HUDEP-2 (cell line): ENCODE results near the gene ATXN1.

ENCODE experiments used
- DNase-seq, 76 experiments: peaks; one replicate each; lab custom pipeline; 2025; ENCODE audit not compliant: unreplicated experiment in 76 of 76; lab: John Stamatoyannopoulos, UW

Gene ATXN1

DNA sequence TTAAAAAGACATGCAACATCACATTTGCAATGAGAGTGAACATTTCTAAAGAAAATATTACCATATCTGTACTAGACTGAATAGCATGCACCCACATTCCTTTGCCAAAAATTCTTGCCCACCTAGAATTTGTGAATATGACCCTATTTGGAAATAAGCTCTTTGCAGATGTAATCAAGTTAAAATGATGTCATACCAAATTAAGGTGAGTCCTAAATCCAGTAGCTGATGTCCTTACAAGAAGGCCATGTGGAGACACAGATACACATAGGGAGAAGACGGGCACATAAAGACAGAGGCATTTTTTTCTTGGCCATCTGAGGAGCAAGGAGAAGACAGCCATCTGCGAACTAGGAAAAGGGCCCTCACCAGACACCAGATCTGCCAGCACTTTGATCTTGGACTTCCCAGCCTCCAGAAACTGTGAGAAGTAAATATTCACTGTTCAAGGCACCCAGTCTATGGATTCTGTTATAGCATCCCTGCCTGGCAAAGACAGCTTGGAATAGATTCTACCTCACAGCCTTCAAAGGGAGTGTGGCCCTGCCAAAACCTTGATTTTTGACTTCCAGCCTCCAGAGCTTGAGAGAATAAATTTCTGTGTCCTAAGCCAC is 22.8 kb upstream of the ATXN1 start:
- DNase-seq: no peak

- no peak for DNase-seq
These were observed 22.2 kb upstream of the ATXN1 start for GRCh38 chr6:16783509-16783908.

DNA sequence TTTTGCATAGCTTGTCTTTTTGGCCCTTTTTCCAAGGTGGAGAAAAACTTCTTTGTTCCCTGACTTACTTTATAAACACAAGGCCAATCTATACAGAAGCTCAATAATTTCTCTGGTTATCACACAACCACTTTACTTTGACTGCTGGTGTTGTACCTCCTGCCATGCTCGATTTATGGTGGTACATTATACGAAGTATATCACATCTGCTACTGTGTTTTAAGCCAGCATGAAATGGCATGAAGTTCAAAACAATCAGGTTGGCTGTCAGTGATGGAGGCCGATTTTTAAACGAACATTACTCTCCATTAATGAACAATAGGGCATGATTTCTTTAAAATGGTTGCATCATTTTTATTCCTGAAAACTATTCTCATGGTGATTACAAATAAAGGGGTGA is 21.0 kb upstream of the ATXN1 start:
- no peak for DNase-seq

- DNase-seq: peak in 2 of 76 experiments; percentile 20 to 24
These were observed 20.3 kb upstream of the ATXN1 start for GRCh38 chr6:16781348-16782169.

DNA sequence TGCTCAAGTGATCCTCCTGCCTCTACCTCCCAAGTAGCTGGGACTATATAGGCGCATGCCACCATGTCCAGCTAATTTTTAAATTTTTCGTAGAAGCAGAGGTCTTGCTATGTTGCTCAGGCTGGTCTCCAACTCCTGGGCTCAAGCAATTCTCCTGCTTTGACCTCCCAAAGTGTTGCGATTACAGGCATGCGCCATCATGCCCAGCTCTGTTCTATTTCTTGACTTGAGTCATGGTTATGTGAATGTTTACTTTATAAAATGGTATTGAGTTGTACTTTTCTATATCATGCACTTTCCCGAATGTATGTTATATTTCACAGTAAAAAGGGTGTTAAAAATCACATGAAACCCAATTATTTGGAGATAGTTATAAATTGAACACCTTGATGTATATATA is 17.3 kb upstream of the ATXN1 start:
- DNase-seq: no peak

DNA sequence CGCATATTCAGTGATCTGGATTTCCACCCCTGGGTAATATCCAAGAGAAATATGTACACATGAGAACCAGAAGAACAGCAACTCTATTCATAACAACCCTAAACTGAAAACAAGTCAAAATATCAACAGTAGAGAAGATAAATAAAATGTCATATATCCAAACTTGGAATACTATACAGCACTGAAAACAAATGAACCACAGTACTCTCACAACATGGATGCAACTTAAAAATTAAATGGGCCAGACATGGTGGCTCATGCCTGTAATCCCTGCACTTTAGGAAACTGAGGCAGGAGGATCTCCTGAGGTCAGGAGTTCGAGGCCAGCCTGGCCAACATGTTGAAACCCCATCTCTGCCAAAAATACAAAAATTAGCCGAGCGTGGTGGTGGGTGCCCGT is 16.5 kb upstream of the ATXN1 start:
- DNase-seq: no peak

- no peak for DNase-seq
These were observed 15.2 kb upstream of the ATXN1 start for GRCh38 chr6:16776394-16777017.

- no peak for DNase-seq
These were observed 13.2 kb upstream of the ATXN1 start for GRCh38 chr6:16774437-16774836.

DNA sequence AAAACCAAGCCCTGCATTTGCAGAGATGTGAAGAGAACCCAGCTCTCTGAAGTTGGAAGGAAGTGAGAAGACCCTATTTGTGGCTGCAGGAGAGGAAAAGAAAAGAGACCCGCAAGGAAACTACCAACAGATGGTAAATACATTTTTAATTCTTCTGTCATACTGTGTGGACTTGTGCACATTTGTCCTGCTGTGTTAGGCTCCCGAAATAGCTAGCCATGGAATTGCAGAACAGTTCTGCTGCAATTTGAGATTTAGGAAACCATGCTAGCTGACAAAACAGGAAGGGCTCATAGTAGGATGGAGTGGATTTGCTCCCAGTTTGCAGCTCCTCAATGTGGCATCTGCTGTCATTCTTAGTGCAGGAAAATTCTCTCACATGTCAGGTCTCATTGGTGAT is 12.1 kb upstream of the ATXN1 start:
- no peak for DNase-seq

DNA sequence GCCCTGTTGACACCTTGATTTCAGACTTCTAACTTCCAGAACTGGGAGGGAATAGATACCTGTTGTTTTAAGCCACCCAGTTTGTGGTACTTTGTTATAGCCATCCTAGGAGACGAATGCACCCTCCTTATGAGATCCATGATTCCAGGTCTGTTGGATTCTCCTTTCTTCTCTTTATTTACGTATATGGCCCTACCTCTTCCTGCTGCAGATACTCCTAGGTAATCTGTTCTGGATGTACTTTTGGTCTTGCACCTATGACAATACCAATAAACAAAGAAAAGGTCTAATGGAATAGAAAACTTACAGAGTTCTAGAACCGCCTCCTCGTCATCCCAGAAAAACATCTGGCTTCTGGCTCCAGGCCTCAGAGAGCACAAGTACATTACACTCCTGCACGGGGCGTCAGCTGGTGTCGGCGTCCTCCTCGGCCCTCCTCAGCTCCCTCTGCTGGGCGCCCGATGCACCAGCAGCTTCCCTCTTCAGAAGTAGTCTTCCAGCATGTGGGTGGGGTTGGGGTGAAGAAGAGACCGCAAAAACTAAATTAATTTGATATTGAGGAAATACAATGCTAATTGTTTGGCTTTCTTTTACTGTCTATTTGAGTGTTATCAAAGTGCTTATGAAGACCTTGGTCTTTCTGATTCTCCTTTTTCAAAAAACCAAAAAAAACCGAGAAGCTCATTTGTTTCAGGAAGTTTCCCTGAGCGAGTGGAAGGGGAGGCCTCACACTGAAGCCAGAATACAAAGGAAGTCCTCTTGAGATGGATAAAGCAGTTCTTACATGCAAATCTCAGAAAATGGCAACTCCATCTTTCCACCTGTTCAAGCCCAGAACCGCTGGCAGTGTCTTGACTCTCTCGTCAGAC is 9.7 kb upstream of the ATXN1 start:
- peak in 60 of 76 experiments; percentile 6 to 82 (median 50) for DNase-seq

- DNase-seq: no peak
These were observed 8.7 kb upstream of the ATXN1 start for GRCh38 chr6:16769986-16770376.

DNA sequence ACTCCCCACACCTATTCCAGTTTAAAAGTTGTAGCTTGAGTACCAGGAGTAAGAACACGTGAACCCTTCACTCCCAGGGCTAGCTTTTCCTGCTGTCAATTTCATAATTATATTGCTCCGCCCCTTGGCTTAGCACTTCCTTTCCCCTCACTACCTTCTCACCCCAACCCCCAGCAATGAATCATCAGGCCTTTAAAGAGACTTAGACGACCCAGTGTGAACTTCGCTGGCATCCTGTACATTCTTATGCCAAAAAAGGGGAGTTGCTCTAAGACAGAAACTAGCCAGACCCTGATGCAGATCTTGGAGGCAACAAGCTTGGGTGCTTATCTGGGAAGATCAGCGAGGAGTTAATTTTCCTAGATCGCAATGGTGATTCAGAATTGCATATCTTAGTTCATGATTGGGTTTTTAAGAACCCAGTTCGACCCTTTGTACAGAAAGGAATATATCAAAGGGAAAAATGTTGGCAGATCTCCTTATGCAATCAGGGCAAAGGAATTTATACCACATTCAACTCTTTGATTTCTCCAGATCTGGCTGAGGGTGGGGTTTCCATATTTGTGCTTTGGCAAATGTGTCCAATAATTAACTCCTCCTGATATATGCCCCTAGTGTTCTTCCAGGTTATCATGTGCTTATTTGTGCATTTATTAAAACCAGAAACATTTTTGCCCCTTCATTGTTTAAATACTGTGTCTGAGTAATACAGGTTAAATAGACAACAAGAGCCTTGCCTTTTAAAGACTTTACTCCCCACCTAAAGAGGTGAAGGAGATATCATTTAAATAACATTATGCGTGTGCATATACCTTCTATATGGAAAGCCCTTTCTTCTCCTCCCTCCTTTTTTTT is 8.1 kb upstream of the ATXN1 start:
- DNase-seq: peak in 2 of 76 experiments; percentile 18 to 19

DNA sequence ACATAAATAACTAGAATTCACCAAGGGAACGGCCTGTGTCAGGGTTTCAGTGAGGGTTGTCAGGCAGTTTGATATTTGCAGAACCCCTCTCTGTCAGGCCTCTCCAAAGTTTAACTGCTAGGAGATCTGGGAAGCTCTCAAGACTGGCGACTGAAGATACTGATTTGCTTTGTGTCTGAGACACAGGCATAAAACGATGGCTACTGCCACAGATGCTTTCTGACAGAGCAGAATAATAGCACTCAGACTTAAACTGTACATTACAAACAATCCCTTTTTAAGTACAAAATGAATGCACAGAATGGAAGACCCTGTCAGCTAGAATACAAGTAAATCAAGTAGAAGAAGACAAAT is 7.2 kb upstream of the ATXN1 start:
- no peak for DNase-seq

DNA sequence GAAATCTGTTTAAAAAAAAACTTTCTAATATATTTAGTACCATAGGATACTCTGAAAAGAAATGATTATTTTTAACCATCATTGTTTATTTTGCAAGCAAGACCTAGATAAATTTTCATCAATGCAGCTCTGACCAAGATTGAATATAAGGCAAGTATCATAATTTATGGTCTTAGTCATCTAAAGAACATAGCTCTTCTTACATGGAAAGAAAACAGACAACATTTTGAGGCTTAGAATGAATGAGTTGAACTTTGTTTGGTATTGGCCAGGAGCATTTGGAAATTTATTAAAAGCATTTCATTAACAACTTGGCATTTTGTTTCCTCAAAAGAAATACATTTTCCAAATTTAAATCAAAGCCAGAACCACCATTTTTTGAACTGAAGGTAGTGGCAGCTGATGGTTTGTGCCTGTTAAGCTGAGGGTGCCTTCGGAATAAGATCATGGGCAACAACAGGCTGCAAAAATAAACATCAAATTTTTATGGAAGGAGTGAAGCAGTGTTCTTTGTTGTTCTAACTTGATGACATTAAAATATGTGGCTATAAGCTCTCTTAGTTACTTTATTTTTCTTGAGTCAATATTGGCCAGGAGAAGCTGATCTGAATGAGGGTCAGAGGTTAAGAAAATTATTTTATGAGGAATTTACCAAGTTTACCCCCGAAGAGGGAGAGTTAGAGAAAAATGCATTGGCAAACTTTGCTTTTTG is 6.7 kb upstream of the ATXN1 start:
- no peak for DNase-seq

DNA sequence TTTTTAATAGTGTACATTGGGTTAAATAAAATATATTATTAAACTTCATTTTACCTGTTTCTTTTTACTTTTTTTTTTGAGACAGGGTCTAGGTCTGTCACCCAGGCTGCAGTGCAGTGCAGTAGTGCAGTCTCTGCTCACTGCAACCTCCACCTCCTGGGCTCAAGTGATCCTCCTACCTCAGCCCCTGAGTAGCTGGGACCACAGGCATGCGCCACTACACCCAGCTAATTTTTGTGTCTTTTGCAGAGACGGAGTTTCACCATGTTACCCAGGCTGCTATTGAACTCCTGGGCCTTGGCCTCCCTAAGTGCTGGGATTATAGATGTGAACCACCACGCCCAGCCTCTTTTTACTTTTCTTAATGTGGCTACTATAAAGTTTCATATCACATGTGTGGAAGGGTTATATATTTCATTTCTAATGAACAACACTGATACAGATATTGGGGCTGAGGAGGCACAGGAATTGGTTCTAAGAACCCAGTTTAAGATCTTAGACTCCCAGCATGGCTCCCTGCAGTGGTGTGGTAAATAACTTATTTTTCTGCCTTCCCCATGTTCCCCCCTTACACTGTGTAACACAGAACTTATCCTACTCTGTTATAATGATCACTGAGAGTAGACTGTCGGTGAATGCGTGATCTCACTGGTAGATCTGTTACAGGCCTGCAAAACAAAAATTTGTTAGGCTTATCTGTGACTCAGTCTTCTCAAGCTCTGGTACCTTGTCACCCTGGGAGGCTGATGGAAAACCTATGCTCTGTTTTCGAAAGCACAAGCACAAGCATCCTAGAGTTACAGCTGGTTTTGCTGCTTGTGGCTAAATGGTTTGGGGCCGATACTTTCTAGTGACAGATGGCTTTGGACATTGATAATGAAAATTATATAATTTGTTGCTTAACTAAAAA is 5.8 kb upstream of the ATXN1 start:
- no peak for DNase-seq

- DNase-seq: no peak
These were observed 4.8 kb upstream of the ATXN1 start for GRCh38 chr6:16766043-16766536.

DNA sequence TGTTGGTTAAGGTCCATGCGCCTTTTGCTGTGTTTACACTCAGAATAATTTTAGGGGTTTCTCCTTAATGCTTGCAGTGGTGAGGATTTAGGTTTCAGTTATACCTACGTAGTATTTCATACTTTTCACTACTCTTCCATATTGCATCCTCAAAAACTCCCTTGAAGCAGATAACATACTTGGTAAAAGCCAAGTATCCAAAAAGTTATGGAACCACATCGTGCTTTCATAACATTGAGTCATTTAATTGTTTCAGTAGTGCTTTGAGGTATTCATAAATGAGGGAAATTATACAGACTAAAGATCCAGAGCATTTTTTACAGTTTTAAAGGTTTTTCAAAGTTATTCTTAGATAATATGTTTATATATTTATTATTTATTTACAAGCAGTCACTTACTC is 4.0 kb upstream of the ATXN1 start:
- no peak for DNase-seq

DNA sequence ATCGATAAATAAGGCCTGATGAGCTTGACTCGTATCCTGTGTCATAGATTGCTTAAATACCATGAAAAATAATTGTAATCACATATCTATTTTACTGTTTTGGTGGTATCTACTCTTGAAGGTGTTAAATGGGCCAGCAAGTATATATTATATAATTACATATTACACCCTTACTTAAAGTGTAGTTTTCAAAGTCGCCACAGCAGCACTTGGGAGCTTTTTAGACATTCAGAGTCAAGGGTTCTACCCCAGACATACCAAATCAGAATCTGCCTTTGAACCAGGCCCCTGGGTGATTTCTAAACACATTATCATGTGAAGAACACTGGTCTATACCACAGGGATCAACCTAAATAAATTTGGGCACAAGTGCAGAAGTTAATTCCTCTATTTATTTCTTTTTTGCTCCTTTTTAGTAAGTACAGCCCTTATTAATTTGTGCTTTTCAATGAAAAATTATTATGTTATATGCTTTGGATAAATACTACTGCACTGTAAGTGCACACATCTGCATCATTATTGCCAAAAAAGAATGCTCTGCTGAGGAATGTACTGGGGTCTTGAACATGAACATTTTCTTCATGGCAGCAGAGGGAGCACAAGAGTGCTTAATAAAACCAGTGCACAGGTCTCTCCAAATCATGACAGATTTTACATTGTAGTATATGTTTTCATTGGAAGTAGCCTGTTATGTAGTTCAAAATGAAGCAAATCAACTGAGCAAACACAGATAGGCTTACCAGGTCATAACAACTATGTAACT is 3.1 kb upstream of the ATXN1 start:
- DNase-seq: no peak
